GM21786 (cell line): ENCODE results near the gene LYPD3.
"Not testable (repeated sequence)": the region's sequence is repeated elsewhere in the genome, so short reads cannot be mapped to it uniquely, and the experiment has no call there.

Experiments
- ATAC-seq: cut with Tn5 transposase; IDR thresholded peaks from one replicate; pipeline ENCODE4 v1.9.1; 2021; ENCODE audit not compliant: unreplicated experiment

The LYPD3 gene

DNA sequence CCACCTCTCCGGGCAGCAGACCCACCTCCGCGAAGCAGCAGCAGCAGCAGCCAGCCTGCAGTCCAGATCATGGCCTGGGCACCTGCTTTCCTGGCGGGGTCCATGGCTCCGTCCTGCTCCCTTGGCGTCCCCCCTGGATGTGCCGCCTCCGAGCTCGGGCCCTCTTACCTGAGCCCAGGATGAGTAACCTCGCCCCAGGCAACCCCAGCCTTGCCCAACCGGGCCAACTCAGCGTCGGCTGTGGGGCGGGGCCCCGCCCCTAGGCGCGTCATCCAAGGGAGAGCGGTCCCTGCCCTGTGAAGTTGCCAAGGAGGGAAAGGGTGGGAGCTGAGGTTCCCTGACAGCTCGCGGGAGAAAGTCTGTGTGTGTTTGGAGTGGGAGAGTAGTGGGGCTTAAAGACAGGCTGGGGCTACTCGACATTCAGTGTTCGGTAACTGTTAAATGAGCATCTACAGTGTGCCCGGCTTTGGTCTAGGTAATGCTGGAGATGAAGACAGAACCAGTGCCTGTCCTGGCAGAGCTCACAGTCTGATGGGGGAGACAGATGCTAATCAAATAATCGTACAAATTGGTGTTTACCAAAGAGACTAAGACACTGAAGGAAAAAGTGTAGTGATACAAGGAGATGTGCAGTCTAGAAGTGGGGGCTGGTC is at the start of gene LYPD3:
TSS of gene LYPD3 (minus strand) at position 141 of the 653 bp plus-strand sequence. CDS start at position 104, 37 bp downstream.
- no peak for ATAC-seq

DNA sequence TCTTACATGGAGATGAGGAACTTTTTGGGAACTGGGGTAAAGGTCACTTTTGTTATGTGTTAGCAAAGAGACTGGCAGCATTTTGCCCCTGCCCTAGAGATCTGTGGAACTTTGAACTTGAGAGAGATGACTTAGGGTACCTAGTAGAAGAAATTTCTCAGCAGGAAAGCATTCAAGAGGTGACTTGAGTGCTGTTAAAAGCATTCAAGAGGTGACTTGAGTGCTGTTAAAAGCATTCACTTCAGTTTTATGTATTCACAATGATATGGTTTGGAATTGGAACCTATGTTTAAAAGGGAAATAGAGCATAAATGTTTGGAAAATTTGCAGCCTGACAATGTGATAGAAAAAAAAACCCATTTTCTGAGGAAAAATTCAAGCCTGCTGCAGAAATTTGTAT is 47.0 kb upstream of the LYPD3 start:
- ATAC-seq, result not testable (repeated sequence)

DNA sequence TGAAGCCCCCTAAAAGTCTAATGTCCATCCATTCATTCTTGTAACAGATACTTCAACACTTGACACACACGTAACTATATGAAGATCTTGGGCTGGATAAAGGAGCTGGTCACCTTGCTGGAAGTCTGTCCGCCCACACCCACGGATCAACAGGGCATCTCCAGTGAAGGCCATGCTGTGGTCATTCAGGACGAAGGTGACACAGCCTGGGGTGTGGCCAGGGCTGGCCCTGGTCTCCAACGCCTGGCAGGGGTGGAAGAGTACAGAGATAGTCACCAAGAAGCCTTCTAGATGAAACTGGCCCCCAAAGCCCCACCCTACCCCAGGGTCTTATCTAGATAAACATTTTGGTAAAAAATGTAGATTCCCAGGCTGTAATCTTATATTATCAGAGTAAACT is 45.9 kb upstream of the LYPD3 start:
- no peak for ATAC-seq

DNA sequence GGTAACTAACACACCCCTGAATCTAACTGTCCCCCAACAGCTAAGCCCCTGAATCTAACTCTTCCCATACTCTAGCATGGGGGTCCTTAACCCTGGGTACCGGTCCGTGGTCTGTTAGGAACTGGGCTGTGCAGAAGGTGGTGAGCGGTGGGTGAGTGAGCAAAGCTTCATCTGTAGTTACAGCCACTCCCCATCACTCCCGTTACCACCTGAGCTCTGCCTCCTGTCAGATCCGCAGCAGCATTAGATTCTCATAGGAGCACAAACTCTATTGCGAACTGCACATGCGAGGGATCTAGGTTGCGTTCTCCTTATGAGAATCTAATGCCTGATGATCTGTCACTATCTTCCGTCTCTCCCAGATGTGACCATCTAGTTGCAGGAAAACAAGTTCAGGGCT is 45.3 kb upstream of the LYPD3 start:
- ATAC-seq, result no peak

DNA sequence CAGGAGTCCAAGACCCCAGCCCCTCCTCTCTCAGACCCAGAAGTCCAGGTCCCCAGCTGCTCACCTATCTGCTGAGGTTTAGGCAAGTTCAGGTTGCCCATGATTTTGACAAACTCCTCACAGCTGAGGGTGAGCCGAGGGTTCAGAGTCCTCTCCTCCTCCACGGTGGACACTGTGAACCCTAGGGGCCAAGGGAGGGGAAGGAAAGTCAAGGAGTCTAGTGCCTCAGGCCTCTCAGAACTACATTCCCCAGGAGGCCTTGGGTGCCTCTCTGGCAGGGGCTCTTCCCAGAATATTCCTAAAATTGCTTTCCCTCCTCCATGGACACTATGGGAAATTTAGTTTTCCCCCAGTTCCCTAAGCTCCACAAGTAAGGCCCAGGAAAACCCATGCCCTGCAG is 42.5 kb upstream of the LYPD3 start:
- no peak for ATAC-seq

DNA sequence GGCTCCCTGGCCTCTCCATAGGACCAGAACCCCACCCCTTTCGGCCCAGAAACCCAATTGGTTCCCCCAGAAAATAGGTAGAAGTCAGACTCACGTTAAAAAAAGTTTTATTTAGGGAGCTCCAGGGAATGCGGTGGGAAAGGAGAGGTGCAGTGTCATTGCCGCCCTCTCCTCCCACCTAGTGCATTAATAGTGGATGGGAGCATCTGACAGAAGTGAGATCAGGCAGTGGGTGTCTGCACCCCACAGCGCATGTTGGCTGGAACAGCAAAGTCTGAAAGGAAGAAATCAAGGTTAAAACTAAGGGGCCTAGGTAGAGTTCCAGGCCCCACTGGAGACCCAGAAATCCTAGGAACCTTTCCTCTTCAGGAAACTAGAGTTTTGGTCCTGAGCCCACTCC is 41.2 kb upstream of the LYPD3 start:
- no peak for ATAC-seq

DNA sequence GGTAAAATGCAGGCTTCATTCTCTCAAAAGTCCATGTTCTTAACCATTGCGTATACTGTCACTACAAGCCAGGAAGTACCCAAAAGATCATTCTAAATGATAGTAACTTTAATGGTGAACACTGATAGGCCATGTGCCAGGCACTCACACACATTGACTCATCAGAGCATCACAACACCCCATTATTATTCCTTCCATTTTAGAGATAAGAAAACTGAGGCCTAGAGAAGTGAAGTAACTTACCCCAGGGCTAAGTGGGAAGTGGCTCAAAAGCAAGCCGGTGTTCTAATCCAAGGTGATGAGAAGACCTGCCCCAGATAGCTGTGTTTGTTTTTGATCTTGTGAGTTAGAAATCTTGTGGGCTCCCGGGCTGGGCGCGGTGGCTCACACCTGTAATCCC is 40.5 kb upstream of the LYPD3 start:
- no peak for ATAC-seq

DNA sequence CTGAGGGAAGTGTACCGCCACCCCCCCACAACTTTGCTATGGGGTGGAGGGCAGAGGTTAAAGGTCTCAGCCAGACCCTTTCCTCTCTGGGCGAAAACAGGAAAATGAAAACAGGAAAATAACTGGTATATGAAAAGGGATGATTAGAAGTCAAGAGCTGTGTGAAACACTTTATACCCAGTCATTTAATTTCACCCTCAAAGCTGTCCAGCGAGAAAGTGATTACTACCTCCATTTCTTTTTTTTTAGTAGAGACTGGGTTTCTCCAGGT is 39.7 kb upstream of the LYPD3 start:
- ATAC-seq, result no peak

DNA sequence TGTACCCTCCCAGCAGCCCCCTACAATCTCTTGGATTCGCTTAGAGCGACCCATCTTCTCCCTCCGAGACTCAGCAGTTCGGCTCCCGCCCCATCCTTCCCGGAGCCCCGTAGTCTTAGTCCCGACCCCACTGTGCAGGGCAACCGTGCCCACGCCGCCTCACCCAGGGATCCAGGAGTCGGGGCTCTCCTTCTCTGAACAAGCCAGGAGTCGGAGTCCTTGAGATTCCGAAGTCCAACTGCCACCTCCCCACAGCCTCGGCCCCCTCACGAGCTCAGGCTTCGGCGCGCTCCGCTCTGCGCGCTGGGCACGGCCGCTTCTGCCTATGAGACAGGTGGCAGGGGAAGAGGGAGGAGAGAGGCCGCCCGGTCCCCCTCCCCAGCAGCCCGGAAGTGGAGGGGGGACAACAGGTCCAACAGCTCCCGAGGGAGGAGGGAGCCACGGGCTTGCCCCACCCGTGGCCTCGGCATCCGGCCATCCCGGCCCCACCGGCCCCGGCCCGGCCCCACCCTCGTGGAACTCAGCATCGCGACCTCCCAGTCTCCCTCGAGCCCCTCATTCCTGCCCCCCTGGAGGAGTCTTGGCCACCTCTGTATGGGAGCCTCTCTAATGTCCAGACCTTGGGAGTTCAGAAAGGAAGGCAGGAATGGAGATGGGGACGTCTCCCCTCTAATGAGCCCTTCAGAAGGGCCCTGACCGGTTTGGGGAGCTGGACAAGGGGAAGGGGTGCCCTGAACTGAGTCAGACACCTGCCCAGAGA is 39.2 kb upstream of the LYPD3 start, which contains the start of gene PHLDB3:
TSS of gene PHLDB3 (minus strand) at position 321 of the 760 bp plus-strand sequence. CDS start 628 bp downstream, outside the sequence.
- peak; percentile 20 for ATAC-seq

- peak; percentile 86 for ATAC-seq
These were observed 38.4 kb upstream of the LYPD3 start for GRCh38 chr19:43503501-43504425.

DNA sequence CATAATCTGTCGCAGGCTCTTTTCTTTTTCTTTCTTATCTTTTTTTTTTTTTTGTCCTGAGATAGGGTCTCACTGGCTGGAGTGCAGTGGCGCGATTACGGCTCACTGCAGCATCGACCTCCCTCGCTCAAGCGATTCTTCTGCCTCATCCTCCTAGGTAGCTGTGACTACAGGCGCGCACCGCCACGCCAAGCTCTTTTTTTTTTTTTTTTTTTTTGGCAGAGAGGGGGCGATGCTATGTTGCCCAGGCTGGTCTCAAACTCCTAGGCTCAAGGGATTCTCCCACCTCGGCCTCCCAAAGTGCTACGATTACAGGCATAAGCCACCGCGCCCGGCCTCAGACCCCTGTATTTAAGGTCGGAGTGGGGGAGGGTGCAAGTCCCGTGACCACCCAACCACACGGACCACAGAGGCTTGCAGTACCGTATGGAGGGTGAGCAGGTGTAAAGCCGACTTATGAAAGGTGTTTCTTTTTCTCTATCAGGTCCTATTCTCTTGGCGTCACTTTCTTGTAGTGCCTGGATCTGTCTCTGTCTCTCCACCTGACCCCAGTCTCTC is 37.1 kb upstream of the LYPD3 start:
- no peak for ATAC-seq

- ATAC-seq, result no peak
These were observed 36.4 kb upstream of the LYPD3 start for GRCh38 chr19:43501661-43502418.

GRCh38 chr19:43499042-43499441 is 33.6 kb upstream of the LYPD3 start:
- no peak for ATAC-seq

DNA sequence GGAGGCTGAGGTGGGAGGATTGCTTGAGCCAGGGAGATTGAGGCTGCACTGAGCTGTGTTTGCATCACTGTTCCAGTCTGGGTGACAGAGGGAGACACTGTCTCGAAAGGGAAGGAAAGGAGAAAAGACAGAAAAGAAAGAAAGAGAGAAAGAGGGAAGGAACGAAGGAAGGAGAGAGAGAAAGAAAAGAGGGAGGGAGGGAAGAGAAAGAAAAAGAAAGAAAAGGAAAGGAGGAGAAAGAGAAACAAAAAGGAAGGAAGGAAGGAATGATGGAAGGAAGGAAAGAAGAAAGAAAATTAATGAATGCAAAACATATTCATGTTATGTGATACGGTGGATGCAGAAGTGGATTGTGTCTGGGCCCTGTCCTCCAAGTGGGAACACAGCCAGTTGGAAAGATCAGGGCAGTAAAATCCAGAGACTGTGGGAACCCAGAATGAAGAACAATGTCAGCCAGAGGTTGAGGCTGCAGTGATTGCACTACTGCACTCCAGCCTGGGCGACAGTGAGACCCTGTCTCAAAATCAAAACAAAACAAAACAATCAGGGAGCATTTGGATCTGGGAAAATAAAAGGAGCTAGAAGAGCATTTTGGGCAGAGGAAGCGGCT is 32.9 kb upstream of the LYPD3 start:
- no peak for ATAC-seq

DNA sequence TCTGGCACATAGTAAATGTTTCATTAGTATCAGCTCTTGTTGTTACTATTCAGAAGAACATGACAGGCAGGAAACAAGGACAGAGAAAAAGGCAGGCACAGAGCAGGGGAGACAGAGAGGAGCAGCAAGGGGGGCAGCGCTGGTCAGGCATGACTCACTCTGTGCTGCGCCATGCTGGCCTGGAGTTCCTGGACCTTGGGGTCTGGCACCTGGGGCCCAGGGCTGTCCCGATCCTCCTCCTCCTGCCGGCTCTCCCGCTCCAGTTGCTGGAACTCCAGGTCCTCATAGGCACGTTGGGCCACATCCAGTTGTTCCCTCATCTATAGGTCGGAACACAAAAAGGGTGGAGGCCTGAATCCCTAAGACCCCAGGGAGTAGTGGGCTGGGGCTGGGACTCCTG is 31.6 kb upstream of the LYPD3 start:
- no peak for ATAC-seq

GRCh38 chr19:43495082-43495481 is 29.7 kb upstream of the LYPD3 start:
- ATAC-seq, result no peak

- no peak for ATAC-seq
These were observed 25.4 kb upstream of the LYPD3 start for GRCh38 chr19:43490759-43491158.

- no peak for ATAC-seq
These were observed 24.7 kb upstream of the LYPD3 start for GRCh38 chr19:43489979-43490599.

DNA sequence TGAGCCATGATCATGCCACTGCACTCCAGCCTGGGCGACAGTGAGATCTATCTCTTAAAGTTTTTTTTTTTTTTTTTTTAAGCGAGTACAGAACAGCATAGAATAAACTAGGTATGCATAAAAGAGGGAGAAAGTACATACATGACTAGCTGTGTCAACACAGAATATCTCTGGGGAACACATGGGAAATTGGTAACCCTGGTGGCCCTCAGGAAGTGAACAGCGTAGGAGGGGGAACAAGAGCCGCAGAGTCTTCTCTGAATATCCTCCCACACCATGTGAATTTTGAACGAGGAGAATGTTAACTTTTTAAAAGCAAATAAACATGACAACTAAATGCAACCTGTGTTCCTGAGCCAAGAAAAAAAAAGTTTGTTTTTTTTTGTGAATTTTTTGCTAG is 23.9 kb upstream of the LYPD3 start:
- no peak for ATAC-seq

DNA sequence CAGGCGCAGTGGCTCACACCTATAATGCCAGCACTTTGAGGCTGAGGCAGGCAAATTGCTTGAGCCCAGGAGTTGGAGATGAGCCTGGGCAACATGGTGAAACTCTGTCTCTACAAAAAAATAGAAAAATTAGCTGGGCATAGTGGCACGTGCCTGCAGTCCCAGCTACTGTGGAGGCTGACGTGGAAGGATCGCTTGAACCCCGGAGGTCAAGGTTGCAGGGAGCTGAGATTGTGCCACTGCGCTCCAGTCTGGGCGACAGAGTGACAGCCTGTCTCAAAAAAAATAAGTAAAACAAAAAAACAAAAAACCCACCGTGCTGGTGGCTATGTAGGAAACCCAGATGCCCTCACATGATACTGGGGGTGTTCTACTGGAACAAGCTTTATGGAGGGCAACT is 22.8 kb upstream of the LYPD3 start:
- no peak for ATAC-seq
